Activated B cell treated with CpG ODN at 0.5 μM for 24 hours (primary cell): Measurements from ENCODE around the gene MYL12A. TPM values are rescaled to one million over a fixed set of nuclear protein-coding genes. Genes with fewer than 3 reads are reported as not detected.

Experiments
- ATAC-seq: fragments of 200-7000 bp; cut with Tn5 transposase; one replicate; pipeline ENCODE4 v1.10.0; 2021; ENCODE audit warnings: low read depth, mild to moderate bottlenecking, moderate library complexity
- CTCF ChIA-PET: fragments of 350-600 bp; sonication (Branson Sonifier 250); formaldehyde crosslinking; loops from one replicate; lab custom pipeline; 2021; ENCODE audit warnings: antibody characterized with exemption; lab: Charles Lee
- POLR2A ChIA-PET: fragments of 350-600 bp; sonication (Branson Sonifier 250); formaldehyde crosslinking; loops from one replicate; lab custom pipeline; 2021; ENCODE audit warnings: antibody characterized with exemption; lab: Charles Lee
- DNase-seq: peaks from one replicate; pipeline ENCODE4 v3.0.0; 2022
- H3K27ac Mint-ChIP-seq: one replicate; pipeline ENCODE4 v1.8.0; 2020; ENCODE audit warnings: mixed read lengths
- H3K27me3 Mint-ChIP-seq: one replicate; pipeline ENCODE4 v1.8.0; 2021; ENCODE audit warnings: mixed read lengths
- H3K36me3 Mint-ChIP-seq: one replicate; pipeline ENCODE4 v1.8.0; 2021; ENCODE audit warnings: low read depth, mixed read lengths
- H3K4me1 Mint-ChIP-seq: one replicate; pipeline ENCODE4 v1.8.0; 2021; ENCODE audit warnings: mixed read lengths
- H3K4me3 Mint-ChIP-seq: one replicate; pipeline ENCODE4 v1.8.0; 2020; ENCODE audit warnings: mild to moderate bottlenecking, mixed read lengths
- H3K9me3 Mint-ChIP-seq: one replicate; pipeline ENCODE4 v1.8.0; 2020; ENCODE audit warnings: mixed read lengths
- intact Hi-C: fragments of 100-400 bp; cut with micrococcal nuclease; formaldehyde crosslinking; loops from one replicate; pipeline ENCODE4 v1.15.1; 2024
- total RNA-seq: library from RNA; stranded (reverse); gene quantifications from 2 replicates; pipeline ENCODE4 v1.2.3, GENCODE V29; 2022
- TF ChIP-seq, protein P1 (sequence below): fragments of 200-600 bp; IDR thresholded peaks from one replicate; pipeline ENCODE4 v1.8.0; 2022; ENCODE audit warnings: antibody characterized with exemption, mild to moderate bottlenecking

Gene MYL12A
- total RNA-seq, 1 donor from 2014 or later = 394 TPM

DNA sequence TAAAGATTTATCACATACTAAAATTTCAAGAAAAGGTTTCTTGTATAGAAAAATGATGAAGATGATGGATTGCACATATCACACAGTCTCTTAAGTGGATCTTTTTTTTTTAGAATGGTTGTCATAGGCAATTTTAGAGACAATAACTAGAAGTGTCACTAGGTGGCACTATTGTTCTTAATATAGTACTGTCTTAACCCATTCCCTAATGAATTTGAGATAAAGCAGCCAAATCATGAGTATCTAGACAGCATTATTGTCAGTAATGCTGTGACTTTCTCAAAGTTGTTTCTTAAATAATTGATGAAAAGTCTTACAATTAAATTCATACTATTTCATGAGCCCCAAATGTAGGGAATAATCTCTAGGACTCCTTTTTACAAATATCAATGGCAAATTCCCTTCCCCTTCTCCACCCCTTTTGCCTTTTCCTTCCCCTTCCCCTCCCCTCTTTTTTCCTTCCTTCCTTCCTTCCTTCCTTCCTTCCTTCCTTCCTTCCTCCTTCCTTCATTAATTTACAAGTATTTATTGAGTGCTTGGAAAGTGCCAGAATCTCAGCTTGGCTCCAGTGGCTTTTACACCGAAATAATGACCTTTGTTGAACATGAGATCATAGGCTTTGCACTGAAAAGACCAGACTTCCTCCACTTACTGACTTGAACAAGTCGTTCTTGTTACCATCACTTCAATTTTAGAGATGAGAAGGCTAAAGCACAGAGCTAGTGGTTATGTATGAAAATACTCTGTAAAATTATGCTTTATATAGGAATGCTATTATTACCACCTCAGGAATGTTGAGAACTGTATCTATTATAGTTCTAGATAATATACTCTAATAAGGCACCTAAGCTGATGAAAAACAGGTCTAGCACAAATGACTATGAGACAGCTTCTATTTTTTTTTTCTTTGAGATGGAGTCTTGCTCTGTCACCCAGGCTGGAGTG, 34.1 kb downstream of the MYL12A start:
- Mint-ChIP-seq H3K4me1 (peaks cover 41% of the 10 kb centered on the region), H3K27me3 (no peaks in the 10 kb centered on the region), H3K36me3 (peaks cover 16% of the 10 kb centered on the region), H3K27ac (no peak overlapping the region), H3K9me3 (peaks cover 11% of the 10 kb centered on the region), H3K4me3 (no peak overlapping the region)
- POLR2A ChIA-PET = interaction anchor here (0.5 to 1.8 kb wide), 12 partner anchors 9 to 384 kb away, joined by 3 to 16 read pairs (median 8); partner anchors contain the start of gene TGIF1
- peak; percentile 39 for ATAC-seq
- CTCF ChIA-PET = interaction anchor here (0.7 to 12.2 kb wide), 10 partner anchors 15 to 713 kb away, joined by 3 to 239 read pairs (median 6); no protein-coding TSS in a partner anchor
- intact Hi-C loops = loop anchor here (1.0 to 2.0 kb wide), 6 partner anchors 16 to 714 kb away; no protein-coding TSS in a partner anchor
- no peak for DNase-seq
- TF ChIP-seq, protein P1, sequence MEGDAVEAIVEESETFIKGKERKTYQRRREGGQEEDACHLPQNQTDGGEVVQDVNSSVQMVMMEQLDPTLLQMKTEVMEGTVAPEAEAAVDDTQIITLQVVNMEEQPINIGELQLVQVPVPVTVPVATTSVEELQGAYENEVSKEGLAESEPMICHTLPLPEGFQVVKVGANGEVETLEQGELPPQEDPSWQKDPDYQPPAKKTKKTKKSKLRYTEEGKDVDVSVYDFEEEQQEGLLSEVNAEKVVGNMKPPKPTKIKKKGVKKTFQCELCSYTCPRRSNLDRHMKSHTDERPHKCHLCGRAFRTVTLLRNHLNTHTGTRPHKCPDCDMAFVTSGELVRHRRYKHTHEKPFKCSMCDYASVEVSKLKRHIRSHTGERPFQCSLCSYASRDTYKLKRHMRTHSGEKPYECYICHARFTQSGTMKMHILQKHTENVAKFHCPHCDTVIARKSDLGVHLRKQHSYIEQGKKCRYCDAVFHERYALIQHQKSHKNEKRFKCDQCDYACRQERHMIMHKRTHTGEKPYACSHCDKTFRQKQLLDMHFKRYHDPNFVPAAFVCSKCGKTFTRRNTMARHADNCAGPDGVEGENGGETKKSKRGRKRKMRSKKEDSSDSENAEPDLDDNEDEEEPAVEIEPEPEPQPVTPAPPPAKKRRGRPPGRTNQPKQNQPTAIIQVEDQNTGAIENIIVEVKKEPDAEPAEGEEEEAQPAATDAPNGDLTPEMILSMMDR = peak; percentile 49

DNA sequence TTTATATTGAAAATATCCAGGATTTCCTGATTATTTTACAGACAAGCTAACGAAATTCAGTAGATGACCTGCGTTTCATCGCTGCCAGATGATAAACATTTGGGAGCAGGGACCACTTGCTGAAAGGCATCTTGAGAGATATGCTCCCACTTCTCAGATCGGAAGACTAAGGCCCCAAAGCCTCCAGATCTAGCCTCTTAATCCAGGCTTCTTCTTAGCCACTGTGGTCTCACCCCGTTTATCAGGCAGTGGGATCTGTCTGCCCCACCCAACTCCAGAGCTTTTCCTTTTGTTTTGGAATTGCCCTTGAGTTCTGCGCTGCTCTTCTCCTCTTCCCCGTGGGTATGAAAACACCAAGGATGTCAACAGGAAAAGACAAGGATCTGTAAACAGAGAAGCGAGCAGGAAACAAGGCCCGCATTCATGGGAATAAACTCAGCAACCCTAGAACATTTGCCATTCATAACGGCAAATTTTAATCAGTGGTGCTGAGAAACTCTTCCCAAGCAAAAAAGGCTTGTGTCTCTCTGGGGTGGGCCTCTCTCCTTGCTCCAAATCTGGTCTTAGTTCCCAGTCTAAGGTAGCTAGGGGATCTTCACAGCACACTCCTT, 35.8 kb downstream of the MYL12A start:
- CTCF ChIA-PET = interaction anchor here (0.6 to 12.2 kb wide), 8 partner anchors 14 to 712 kb away, joined by 3 to 239 read pairs (median 6); no protein-coding TSS in a partner anchor
- POLR2A ChIA-PET = interaction anchor here (0.6 to 1.8 kb wide), 7 partner anchors 169 to 383 kb away, joined by 3 to 5 read pairs (median 3); no protein-coding TSS in a partner anchor
- Mint-ChIP-seq H3K27ac (no peak overlapping the region), H3K4me1 (peaks cover 30% of the 10 kb centered on the region), H3K36me3 (peaks cover 6% of the 10 kb centered on the region), H3K27me3 (no peaks in the 10 kb centered on the region), H3K4me3 (no peak overlapping the region), H3K9me3 (peaks cover 18% of the 10 kb centered on the region)
- DNase-seq (no peak), ATAC-seq (no peak)
- intact Hi-C loops = no loop called here
- TF ChIP-seq, protein P1 = no peak

DNA sequence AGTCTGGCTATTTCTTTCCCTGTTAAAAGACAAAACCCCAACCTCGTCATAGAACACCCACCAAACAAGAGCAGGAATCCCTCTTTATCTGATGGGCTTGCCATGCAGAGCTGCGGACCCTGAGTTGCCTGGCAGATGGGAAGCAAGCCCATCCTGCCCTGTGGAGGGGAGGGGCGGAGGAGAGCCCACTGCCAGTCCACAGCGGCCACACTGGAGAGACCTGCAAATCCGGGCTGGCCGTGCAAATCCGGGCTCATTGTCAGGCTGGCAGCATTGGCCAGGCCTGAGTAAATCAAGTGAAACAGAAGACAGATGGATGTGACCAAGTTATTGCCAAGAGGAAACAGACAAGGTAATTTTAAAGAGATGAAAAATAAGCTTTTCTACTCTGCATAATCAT, 36.3 kb downstream of the MYL12A start:
- no peaks in the 10 kb centered on the region for H3K27me3 Mint-ChIP-seq
- H3K4me1 Mint-ChIP-seq = peaks cover 25% of the 10 kb centered on the region
- ATAC-seq (no peak), DNase-seq (no peak)
- TF ChIP-seq, protein P1 = no peak
- ChIA-PET CTCF (interaction anchor here (0.6 to 12.2 kb wide), 5 partner anchors 14 to 381 kb away, joined by 3 to 239 read pairs (median 4); no protein-coding TSS in a partner anchor), POLR2A (interaction anchor here (0.6 to 0.9 kb wide), 2 partner anchors 310 to 383 kb away, joined by 3 to 4 read pairs; no protein-coding TSS in a partner anchor)
- peaks cover 2% of the 10 kb centered on the region for H3K36me3 Mint-ChIP-seq
- intact Hi-C loops = no loop called here
- H3K9me3 Mint-ChIP-seq = peaks cover 18% of the 10 kb centered on the region
- H3K4me3 Mint-ChIP-seq = no peak overlapping the region
- no peak overlapping the region for H3K27ac Mint-ChIP-seq

DNA sequence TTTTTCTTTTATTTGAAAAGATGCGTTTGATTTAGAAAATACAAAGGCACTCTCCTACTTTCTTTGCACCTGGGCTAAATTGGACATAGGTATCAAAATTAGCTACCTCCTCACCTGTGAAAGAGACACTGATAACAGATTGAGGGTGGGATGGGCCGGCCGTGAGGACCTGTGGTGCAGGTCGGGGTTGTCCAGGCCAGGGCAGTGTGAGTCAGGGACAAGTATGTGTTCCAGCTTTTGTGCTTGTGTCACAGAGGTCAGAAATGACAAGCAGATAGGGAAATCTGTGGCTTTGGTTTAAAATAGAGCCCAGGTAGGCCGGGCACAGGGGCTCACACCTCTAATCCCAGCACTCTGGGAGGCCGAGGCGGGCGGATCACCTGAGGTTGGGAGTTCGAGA, 36.9 kb downstream of the MYL12A start:
- TF ChIP-seq, protein P1 = no peak
- ATAC-seq = no peak
- H3K9me3 Mint-ChIP-seq = peaks cover 18% of the 10 kb centered on the region
- no peak overlapping the region for H3K27ac Mint-ChIP-seq
- no peak overlapping the region for H3K4me3 Mint-ChIP-seq
- intact Hi-C loops = no loop called here
- H3K4me1 Mint-ChIP-seq = peaks cover 24% of the 10 kb centered on the region
- DNase-seq = no peak
- H3K36me3 Mint-ChIP-seq = no peaks in the 10 kb centered on the region
- ChIA-PET CTCF (interaction anchor here (1.0 to 12.2 kb wide), 3 partner anchors 13 to 380 kb away, joined by 3 to 239 read pairs (median 4); no protein-coding TSS in a partner anchor), POLR2A (interaction anchor here (0.6 to 0.9 kb wide), 2 partner anchors 310 to 382 kb away, joined by 3 to 4 read pairs; no protein-coding TSS in a partner anchor)
- no peaks in the 10 kb centered on the region for H3K27me3 Mint-ChIP-seq
